MM.1S (cell line): Measurements from ENCODE around the gene SDCBP2.

ENCODE experiments used
- EZH2 ChIP-seq: fragments of 300-600 bp; sonication (generic); optimal IDR thresholded peaks from 2 replicates; pipeline ENCODE3; 2017; ENCODE audit warnings: low read depth, mild to moderate bottlenecking, antibody characterized with exemption, low read length, mixed read lengths
- TF ChIP-seq, protein P1 (sequence below): fragments of 300-600 bp; sonication (generic); IDR thresholded peaks from 2 replicates; pipeline ENCODE4 v1.5.1; 2016; ENCODE audit warnings: antibody characterized with exemption, low read length, mixed read lengths

DNA sequence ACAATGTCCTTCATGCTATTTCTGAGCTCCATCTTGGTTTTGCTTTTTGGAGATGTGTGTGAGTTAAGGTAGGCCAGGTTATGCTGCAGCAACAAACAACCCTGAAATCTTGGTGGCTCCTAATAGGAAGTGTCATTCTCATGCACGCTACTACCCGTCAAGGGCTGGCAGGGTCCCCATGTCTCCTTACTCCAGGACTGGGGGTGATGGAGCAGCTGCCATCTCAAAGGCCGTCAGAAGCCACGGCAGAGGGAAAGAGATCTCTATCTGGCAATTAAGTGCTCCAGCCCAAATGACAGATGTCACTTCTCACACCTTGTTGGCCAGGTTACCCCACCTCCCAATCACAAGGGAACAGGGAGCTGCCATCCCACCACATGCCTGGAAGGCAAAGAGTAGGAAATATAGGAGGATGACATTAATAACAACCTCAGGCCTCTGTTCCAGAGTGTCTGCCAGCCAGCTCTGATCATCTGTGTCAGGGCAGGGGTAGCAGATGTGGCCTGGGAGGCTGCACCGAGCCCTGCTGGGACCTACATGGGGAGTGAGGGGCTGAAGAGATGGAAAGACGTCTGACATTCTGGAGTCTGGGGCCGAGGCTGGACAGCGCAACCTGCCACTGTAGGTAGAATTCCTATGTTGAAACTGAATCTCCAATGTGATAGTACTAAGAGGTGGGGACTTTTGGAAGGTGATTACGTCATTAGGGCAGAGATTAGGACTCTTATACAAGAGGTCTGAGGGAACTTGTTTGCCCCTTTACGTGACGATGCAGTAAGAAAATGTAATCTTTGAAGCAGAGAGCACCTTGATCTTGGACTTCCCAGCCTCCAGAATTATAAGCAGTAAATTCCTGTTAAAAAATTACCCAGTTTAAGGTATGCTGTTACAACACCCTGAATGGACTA, 4.8 kb upstream of the SDCBP2 start:
- TF ChIP-seq EZH2 = no peak
- TF ChIP-seq, protein P1, sequence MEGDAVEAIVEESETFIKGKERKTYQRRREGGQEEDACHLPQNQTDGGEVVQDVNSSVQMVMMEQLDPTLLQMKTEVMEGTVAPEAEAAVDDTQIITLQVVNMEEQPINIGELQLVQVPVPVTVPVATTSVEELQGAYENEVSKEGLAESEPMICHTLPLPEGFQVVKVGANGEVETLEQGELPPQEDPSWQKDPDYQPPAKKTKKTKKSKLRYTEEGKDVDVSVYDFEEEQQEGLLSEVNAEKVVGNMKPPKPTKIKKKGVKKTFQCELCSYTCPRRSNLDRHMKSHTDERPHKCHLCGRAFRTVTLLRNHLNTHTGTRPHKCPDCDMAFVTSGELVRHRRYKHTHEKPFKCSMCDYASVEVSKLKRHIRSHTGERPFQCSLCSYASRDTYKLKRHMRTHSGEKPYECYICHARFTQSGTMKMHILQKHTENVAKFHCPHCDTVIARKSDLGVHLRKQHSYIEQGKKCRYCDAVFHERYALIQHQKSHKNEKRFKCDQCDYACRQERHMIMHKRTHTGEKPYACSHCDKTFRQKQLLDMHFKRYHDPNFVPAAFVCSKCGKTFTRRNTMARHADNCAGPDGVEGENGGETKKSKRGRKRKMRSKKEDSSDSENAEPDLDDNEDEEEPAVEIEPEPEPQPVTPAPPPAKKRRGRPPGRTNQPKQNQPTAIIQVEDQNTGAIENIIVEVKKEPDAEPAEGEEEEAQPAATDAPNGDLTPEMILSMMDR = no peak
